Measurements from ENCODE around the gene EPB42.
A peak's percentile ranks its signal among the peaks of the same experiment; 100 is the strongest.
"Not testable (repeated sequence)": the region's sequence is repeated elsewhere in the genome, so short reads cannot be mapped to it uniquely, and the experiment has no call there.

The EPB42 gene

GRCh38 chr15:43242616-43243015, 21.8 kb upstream of the EPB42 start:
- DNase-seq (ENCODE audit: low read depth in 2 of 2, low spot score in 1 of 2), result no peak

- DNase-seq (ENCODE audit: low read depth in 2 of 2, low spot score in 1 of 2), result no peak
Measured at GRCh38 chr15:43241100-43241499, 20.3 kb upstream of the EPB42 start.

GRCh38 chr15:43239732-43240491, 19.1 kb upstream of the EPB42 start:
- DNase-seq (ENCODE audit: low read depth in 2 of 2, low spot score in 1 of 2), result no peak

DNA sequence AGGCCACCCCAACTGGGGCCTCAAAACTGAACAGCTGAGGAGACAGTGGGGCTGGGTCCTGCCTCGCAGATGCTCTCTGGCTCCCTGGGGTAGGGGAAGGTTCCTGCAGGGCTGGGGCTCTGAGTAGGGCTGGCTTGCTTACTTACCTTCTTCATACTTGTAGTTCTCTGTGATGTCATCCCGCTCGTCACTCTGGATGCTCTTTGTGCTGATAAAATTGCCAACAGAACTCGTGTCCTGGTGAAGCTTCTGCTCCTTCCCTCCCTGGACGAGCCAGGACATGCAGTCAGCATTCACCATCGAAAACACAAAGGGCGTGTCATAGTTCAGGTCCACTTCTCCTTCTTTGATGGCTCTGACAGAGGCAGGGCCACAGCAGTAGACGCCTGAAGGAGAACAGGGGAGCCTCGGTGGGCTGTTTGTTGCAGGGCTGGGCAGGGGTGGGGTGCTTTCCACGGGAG, 17.9 kb upstream of the EPB42 start:
- no peak for DNase-seq (ENCODE audit: low read depth in 2 of 2, low spot score in 1 of 2)

DNA sequence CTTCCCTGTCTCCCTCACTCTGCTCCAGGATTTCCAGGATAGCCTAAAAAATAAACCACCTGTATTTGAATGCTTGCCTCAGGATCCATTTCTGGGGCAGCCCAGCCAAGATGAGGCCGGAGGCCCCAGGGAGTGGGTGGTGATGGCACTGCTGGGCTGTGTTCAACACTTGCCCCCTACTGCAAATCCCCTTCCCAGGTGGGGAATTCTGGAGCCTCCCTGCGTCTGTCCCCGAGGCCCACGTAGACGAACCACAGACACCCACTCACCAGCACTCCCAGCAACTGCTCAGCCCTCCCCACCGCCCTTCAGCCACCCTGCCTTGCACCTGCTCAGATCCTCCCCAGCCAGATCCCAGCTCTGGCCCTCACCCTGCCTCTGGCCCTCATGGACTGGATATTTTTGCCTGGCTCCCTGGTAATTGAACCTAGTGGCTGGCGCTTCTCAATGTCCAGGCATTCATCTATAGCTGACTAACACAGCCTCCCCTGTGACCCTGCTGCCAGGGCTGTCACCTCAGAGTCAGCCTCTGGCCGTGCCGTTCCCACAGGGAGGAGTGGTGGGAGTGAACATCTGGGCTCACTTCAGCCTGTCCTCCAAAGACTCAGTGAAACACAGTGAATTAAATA, 17.1 kb upstream of the EPB42 start:
- no peak for DNase-seq (ENCODE audit: low read depth in 2 of 2, low spot score in 1 of 2)

DNA sequence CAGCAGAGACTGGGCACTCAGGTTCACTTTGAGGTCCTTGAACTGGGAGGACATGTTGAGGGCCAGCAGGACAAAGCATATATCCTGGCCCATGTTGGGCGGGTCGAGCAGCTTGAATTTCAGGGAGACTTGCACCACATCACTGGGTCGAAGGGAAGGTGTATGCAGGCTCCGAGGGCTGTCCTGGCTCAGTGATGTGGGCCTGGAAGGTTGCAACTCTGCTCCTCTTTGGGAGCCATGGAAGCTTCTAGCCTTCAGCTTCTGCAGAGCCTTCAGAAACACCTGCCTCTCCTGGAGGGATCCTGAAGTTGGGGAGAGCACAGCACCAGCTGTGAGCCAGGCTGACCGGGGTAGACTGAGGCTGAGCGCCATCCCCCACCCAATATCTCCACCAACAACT, 14.7 kb upstream of the EPB42 start:
- DNase-seq (ENCODE audit: low read depth in 2 of 2, low spot score in 1 of 2), result no peak

- DNase-seq (ENCODE audit: low read depth in 2 of 2, low spot score in 1 of 2), result no peak
Measured at GRCh38 chr15:43232289-43232874, 11.6 kb upstream of the EPB42 start.

DNA sequence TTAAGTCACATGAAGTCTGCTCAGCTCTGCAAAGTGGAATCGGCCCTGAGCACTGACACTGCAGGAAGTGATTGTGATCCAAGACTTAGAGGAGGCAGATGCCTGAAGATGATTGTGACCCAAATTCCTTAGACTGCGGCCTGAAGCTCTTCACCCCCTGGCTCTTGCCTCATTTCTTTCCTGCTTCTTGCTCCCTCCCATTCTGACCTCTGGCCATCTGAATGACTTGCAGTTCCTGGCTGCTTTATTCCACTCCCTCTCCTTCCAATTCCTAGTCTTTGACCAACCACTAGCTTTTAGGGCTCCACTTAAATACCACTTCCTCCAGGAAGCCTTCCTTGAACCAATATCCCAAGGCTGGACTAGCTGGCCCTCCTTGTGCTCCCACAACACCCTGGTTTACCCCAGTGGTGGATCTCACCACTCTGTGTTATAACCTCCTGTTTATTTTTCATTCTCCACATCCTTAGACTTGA, 9.9 kb upstream of the EPB42 start:
- no peak for DNase-seq (ENCODE audit: low read depth in 2 of 2, low spot score in 1 of 2)

DNA sequence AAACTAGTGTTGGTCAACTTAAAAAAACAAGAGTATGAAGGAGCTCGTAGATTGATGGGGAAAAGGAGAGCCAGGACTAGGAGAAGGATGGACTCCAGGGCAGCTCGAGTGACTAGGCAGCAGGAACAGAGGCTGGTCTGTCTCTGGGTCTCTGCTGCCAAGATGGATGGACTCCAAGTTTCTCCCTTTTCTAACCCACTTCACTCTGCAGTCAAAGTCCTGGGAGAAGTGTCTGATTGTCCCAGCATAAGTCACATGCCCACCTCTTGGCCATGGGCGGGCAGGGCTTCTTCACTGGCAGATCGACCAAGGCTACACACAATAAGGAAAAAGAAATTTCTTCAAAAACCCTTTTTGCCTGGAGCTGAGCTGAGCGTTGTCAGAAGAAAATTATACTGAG, 9.2 kb upstream of the EPB42 start:
- no peak for DNase-seq (ENCODE audit: low read depth in 2 of 2, low spot score in 1 of 2)

GRCh38 chr15:43226436-43227305, 5.9 kb upstream of the EPB42 start:
- no peak for DNase-seq (ENCODE audit: low read depth in 2 of 2, low spot score in 1 of 2)

DNA sequence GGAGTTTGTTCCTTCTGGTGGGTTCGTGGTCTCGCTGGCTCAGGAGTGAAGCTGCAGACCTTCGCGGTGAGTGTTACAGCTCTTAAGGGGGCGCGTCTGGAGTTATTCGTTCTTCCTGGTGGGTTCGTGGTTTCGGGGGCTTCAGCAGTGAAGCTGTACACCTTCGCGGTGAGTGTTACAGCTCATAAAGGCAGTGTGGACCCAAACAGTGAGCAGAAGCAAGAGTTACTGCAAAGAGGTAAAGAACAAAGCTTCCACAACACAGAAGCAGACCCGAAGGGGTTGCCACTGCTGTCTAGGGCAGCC, 5.1 kb upstream of the EPB42 start:
- DNase-seq (ENCODE audit: low read depth in 2 of 2, low spot score in 1 of 2), result not testable (repeated sequence)

DNA sequence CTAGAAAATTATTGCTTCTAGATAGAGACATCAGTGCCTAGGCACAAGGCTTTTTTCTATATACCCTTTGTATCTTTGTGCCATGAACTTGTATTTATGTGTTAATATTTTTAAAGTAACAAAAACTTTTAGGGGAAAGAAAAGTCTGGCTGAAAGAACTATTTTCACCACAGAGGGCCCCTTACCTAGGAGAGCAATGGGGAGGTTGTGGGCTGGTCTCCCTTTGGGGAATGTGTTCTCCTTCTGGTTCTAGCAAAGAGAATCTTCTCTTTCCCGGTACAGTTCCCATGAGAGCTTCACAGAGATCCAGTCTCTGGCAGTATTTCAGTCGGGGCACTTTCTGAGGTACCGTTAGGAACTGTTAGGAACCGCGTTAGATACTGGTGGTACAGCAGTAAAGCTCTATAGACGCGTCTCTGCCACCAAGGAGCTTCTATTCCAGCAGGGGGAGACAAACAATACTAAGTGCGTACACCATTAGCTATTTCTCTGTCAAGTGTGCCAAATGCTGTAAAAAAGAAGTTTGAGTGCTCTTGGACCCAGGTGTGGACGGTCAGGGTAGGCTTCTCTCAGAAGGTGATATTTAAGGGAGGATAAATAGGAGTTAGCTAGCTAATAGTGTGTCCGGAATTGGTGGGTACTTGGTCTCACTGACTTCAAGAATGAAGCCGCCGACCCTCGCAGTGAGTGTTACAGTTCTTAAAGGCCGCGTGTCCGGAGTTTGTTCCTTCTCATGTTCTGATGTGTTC, 4.6 kb upstream of the EPB42 start:
- peak in 1 of 2 donors; percentile 14 for DNase-seq (ENCODE audit: low read depth in 2 of 2, low spot score in 1 of 2)

DNA sequence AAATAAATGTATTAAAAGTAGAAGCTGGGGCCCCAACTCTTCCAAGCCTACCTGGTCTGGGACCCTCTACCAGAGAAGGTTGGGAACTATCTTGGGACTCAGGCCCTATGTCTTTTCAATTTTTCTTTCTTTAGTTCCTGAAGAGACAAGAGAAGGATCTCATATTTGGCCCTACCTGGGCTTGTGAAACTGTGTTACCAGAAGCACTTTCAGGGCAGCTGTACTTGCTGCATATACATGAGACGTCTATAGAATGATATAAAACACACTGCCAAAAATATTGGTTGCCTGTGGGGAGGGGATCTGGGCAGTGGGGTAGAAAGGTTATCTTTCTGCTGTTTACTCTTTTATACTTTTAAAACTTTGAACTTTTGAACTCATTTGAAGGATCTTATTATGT, 604 bp upstream of the EPB42 start:
- no peak for DNase-seq (ENCODE audit: low read depth in 2 of 2, low spot score in 1 of 2)

GRCh38 chr15:43219929-43220928, 589 bp downstream of the EPB42 start:
- DNase-seq (ENCODE audit: low read depth in 2 of 2, low spot score in 1 of 2), result no peak

GRCh38 chr15:43218908-43219706, 1.7 kb downstream of the EPB42 start:
- no peak for DNase-seq (ENCODE audit: low read depth in 2 of 2, low spot score in 1 of 2)

DNA sequence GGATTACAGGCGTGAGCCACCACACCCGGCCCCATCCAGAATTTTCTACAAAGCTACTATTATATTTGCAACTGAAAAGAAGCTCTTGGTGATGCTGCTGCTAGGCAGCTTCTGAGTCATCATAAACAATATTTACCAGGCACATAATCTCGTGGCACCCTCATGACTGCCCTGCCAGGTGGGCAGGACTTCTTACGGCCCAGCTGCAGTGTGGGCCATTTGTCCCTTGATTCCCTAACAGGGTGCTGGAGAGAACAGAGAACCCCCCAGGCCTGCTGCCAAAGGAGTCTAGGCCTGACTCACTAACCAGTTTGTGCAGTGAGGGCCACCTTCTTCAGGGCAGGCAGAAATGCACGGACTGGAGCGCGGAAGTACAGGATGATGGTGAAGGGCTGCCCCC, 4.9 kb downstream of the EPB42 start:
- DNase-seq (ENCODE audit: low read depth in 2 of 2, low spot score in 1 of 2), result no peak

DNA sequence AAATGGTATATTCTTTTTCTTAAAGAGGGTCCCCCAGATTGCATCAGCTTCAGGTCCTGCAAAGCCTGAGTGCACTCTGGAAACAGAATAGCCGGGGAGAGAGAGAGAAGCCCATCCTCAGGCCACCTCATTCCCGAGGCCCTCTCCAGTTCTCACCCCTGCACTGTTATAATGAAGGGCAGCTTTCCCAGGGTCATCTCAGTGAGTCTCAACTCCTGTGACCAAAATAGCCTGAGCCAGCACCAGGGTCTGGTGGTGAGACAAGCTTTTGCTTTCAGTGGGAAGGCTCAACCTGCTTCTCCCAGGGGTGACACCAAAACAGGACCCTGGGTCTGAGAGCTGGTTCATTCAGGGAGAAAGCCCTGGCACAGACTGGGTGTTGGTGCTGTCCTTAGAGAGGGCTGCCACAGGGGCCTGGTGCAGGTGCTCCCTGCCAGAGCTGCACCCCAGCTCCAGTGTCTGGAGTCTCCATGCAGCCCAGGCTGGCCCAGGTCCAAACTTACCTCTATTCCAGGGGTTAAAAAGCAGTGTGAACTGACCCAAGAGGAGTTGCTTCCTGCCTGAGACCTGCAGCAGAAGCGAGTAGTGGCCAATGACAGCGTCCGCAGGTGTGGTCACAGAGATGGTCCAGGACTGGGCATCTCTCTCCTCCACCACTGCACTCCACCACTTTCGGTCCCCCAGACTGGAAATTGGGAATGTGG, 6.1 kb downstream of the EPB42 start:
- no peak for DNase-seq (ENCODE audit: low read depth in 2 of 2, low spot score in 1 of 2)

DNA sequence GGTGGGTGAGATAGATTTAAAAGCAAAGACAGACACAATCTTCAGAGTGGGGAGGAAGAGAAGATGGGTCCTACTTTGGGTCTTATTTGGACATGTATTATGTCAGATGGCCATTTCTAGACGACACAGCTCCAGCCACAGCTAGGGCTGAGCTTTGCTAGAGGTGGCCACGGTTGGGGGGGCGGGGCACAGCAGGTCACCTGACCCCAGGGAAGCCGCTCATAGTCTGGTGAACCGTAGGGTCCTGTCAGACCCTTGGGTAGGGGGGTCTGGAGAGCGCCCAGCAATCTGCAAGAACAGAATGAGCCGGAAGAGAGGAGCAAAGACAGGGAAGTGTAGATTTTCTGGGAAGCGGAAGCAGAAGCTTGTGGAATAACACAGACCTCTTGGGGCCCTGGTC, 6.6 kb downstream of the EPB42 start:
- DNase-seq (ENCODE audit: low read depth in 2 of 2, low spot score in 1 of 2), result no peak

All from stimulated activated CD8-positive, alpha-beta memory T cell treated with anti-CD3 and anti-CD28 coated beads, Interleukin-4, amount 100 ng/mL, for 1 hour (primary cell).